Putamen (tissue), 1 donor: ENCODE measurements around the gene CLDN17.

Experiments
- DNase-seq: peaks from one replicate; pipeline ENCODE4 v3.0.0-alpha.2; 2016; ENCODE audit warnings: low spot score

CLDN17 gene

GRCh38 chr21:30117631-30118030 lies 49.0 kb downstream of the CLDN17 start:
- no peak for DNase-seq

DNA sequence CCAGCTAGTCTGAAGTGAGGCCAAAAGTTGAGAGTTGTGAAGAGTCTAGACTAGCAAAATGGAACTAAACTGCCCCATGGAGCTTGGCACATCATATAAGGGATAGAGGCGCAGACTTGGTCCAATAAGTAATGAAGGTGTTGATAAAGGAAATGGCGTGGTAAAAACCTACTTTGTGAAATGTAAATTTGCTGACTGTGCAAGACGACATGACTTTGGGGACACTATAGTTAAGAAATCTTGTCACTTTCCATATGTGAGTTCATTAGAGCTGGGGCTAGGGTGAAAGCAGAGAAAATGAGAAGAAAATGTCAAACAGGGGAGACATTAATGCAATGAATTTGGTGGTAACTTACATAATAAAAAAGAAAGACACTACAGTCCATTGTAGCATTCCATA lies 50.1 kb downstream of the CLDN17 start:
- no peak for DNase-seq
